HTR-8/SVneo (cell line): ENCODE data around the gene MIER2.
A peak's percentile ranks its signal among the peaks of the same experiment; 100 is the strongest.
"Not testable (repeated sequence)": the region's sequence is repeated elsewhere in the genome, so short reads cannot be mapped to it uniquely, and the experiment has no call there.

Source experiments
- DNase-seq: peaks from one replicate; pipeline ENCODE4 v3.0.0; 2011; ENCODE audit warnings: low spot score, mixed read lengths; ENCODE audit not compliant: insufficient read length
- FAIRE-seq: peaks from 2 replicates; lab custom pipeline; 2011; peaks lifted over from hg19 to GRCh38; lab: Jason Lieb, UNC

Gene MIER2

GRCh38 chr19:344625-345319, at the start of gene MIER2:
Gene MIER2 (minus strand): TSS chr19:344796. CDS start chr19:344782, 14 bp downstream.
- FAIRE-seq (no peak), DNase-seq (peak; percentile 85)

GRCh38 chr19:393560-393959, 49.0 kb upstream of the MIER2 start:
- not testable (repeated sequence) for DNase-seq, FAIRE-seq

- FAIRE-seq (no peak), DNase-seq (no peak)
Measured at GRCh38 chr19:392375-392970, 47.9 kb upstream of the MIER2 start.

- DNase-seq (no peak), FAIRE-seq (no peak)
Measured at GRCh38 chr19:391726-392374, 47.3 kb upstream of the MIER2 start.

GRCh38 chr19:391207-391557, 46.6 kb upstream of the MIER2 start:
- DNase-seq: no peak
- FAIRE-seq: no peak

- DNase-seq (no peak), FAIRE-seq (no peak)
Measured at GRCh38 chr19:390386-391206, 46.0 kb upstream of the MIER2 start.

- DNase-seq (no peak), FAIRE-seq (no peak)
Measured at GRCh38 chr19:389935-390289, 45.3 kb upstream of the MIER2 start.

- FAIRE-seq: no peak
- no peak for DNase-seq
Measured at GRCh38 chr19:389255-389934, 44.8 kb upstream of the MIER2 start.

- DNase-seq: no peak
- FAIRE-seq: no peak
Measured at GRCh38 chr19:388691-389090, 44.1 kb upstream of the MIER2 start.

- DNase-seq (no peak), FAIRE-seq (no peak)
Measured at GRCh38 chr19:387777-388176, 43.2 kb upstream of the MIER2 start.

GRCh38 chr19:386632-387301, 42.2 kb upstream of the MIER2 start:
- not testable (repeated sequence) for DNase-seq, FAIRE-seq

- DNase-seq, FAIRE-seq: not testable (repeated sequence)
Measured at GRCh38 chr19:386189-386588, 41.6 kb upstream of the MIER2 start.

- DNase-seq (no peak), FAIRE-seq (no peak)
Measured at GRCh38 chr19:384799-385169, 40.2 kb upstream of the MIER2 start.

GRCh38 chr19:383922-384798, 39.6 kb upstream of the MIER2 start:
- no peak for FAIRE-seq
- DNase-seq: no peak

- FAIRE-seq: no peak
- DNase-seq: no peak
Measured at GRCh38 chr19:383040-383439, 38.4 kb upstream of the MIER2 start.

- not testable (repeated sequence) for DNase-seq, FAIRE-seq
Measured at GRCh38 chr19:382578-382977, 38.0 kb upstream of the MIER2 start.

- FAIRE-seq, DNase-seq: not testable (repeated sequence)
Measured at GRCh38 chr19:381901-382300, 37.3 kb upstream of the MIER2 start.

- not testable (repeated sequence) for DNase-seq
Measured at GRCh38 chr19:380618-381219, 36.1 kb upstream of the MIER2 start.

More at GRCh38 chr19:380618-381219, 36.1 kb upstream of the MIER2 start:
- FAIRE-seq: not testable (repeated sequence)
